DND-41 (cell line): ENCODE data around the gene RIPK4.

Source experiments
- ATAC-seq: fragments of 200-7000 bp; cut with Tn5 transposase; 3 replicates; pipeline ENCODE4 v1.9.1; 2021; ENCODE audit warnings: low read depth; ENCODE audit not compliant: insufficient read depth
- DNase-seq: peaks from one replicate; pipeline ENCODE4 v3.0.0-alpha.2; 2020
- H2AFZ ChIP-seq: 2 replicates; pipeline ENCODE4 v1.6.0; 2012; ENCODE audit warnings: low read depth, low read length
- H3K27ac ChIP-seq: 2 replicates; pipeline ENCODE4 v1.5.1; 2012; ENCODE audit warnings: low read length, inconsistent platforms
- H3K27me3 ChIP-seq: fragments of 200-600 bp; sonication (generic); 2 replicates; pipeline ENCODE4 v1.6.0; 2012; ENCODE audit warnings: low read length, mild to moderate bottlenecking, inconsistent platforms; ENCODE audit not compliant: insufficient read depth, poor library complexity
- H3K36me3 ChIP-seq: 2 replicates; pipeline ENCODE4 v1.5.1; 2012; ENCODE audit warnings: low read length, inconsistent platforms; ENCODE audit not compliant: insufficient read depth
- H3K4me1 ChIP-seq: 2 replicates; pipeline ENCODE4 v1.5.1; 2012; ENCODE audit warnings: mild to moderate bottlenecking, low read length; ENCODE audit not compliant: insufficient read depth
- H3K4me2 ChIP-seq: 2 replicates; pipeline ENCODE4 v1.6.0; 2012; ENCODE audit warnings: mild to moderate bottlenecking, moderate library complexity, low read length, inconsistent platforms; ENCODE audit not compliant: insufficient read depth
- H3K4me3 ChIP-seq, 2 experiments: fragments of 200-600 bp in 1 of 2; shearing (Covaris generic) in 1 of 2; 2 replicates each; pipeline ENCODE4 v1.5.1; 2012 to 2016; ENCODE audit warnings: inconsistent platforms in 2 of 2, low read length in 2 of 2, mild to moderate bottlenecking in 2 of 2, low read depth in 1 of 2, moderate library complexity in 1 of 2
- H3K79me2 ChIP-seq: 2 replicates; pipeline ENCODE4 v1.6.0; 2012; ENCODE audit warnings: low read length, inconsistent platforms; ENCODE audit not compliant: insufficient read depth
- H3K9ac ChIP-seq: 2 replicates; pipeline ENCODE4 v1.6.0; 2012; ENCODE audit warnings: low read depth, mild to moderate bottlenecking, inconsistent platforms, low read length, moderate library complexity
- H3K9me3 ChIP-seq: 2 replicates; pipeline ENCODE4 v1.5.1; 2012; ENCODE audit warnings: low read length, moderate library complexity, mild to moderate bottlenecking, inconsistent platforms; ENCODE audit not compliant: insufficient read depth, severe bottlenecking
- H4K20me1 ChIP-seq: 2 replicates; pipeline ENCODE4 v1.6.0; 2012; ENCODE audit warnings: low read length; ENCODE audit not compliant: insufficient read depth
- CTCF ChIP-seq: IDR thresholded peaks from 2 replicates; pipeline ENCODE4 v1.5.1; 2012; ENCODE audit warnings: borderline replicate concordance, low read length, moderate library complexity, mild to moderate bottlenecking; ENCODE audit not compliant: poor library complexity, severe bottlenecking; ENCODE audit errors: extremely low read depth
- EZH2 ChIP-seq: IDR thresholded peaks from 3 replicates; pipeline ENCODE4 v1.6.1; 2012; ENCODE audit warnings: borderline replicate concordance, low read depth, mild to moderate bottlenecking, moderate library complexity, low read length, inconsistent platforms; ENCODE audit not compliant: severe bottlenecking

Gene RIPK4

GRCh38 chr21:41742073-41742875 lies 24.6 kb downstream of the RIPK4 start:
- H4K20me1 ChIP-seq: no peaks in the 10 kb centered on the region
- DNase-seq (no peak), ATAC-seq (no peak)
- no peak overlapping the region for H3K9ac ChIP-seq
- H3K27ac ChIP-seq: no peak overlapping the region
- no peaks in the 10 kb centered on the region for H3K79me2 ChIP-seq
- no peak overlapping the region for H2AFZ ChIP-seq
- TF ChIP-seq EZH2 (no peak), CTCF (no peak)
- no peaks in the 10 kb centered on the region for H3K27me3 ChIP-seq
- H3K4me2 ChIP-seq: no peak overlapping the region
- peaks cover 32% of the 10 kb centered on the region for H3K36me3 ChIP-seq
- H3K4me3 ChIP-seq: no peak overlapping the region
- peaks cover 9% of the 10 kb centered on the region for H3K9me3 ChIP-seq
- H3K4me1 ChIP-seq: no peaks in the 10 kb centered on the region

GRCh38 chr21:41741253-41742072 lies 25.4 kb downstream of the RIPK4 start:
- Histone ChIP-seq H3K4me1 (no peaks in the 10 kb centered on the region), H3K4me2 (no peak overlapping the region), H2AFZ (no peak overlapping the region), H3K36me3 (peaks cover 32% of the 10 kb centered on the region), H3K4me3 (no peak overlapping the region), H3K9me3 (peaks cover 10% of the 10 kb centered on the region), H4K20me1 (no peaks in the 10 kb centered on the region), H3K27ac (no peak overlapping the region), H3K79me2 (no peaks in the 10 kb centered on the region), H3K27me3 (no peaks in the 10 kb centered on the region), H3K9ac (no peak overlapping the region)
- ATAC-seq (no peak), DNase-seq (no peak)
- no peak for TF ChIP-seq CTCF
- TF ChIP-seq EZH2: no peak

- H3K9me3 ChIP-seq: peaks cover 10% of the 10 kb centered on the region
- H3K4me3 ChIP-seq: no peak overlapping the region
- ATAC-seq: no peak
- H3K27ac ChIP-seq: no peak overlapping the region
- H3K79me2 ChIP-seq: no peaks in the 10 kb centered on the region
- no peak overlapping the region for H3K4me2 ChIP-seq
- DNase-seq: no peak
- H2AFZ ChIP-seq: no peak overlapping the region
- no peak for TF ChIP-seq CTCF
- no peak for TF ChIP-seq EZH2
- H3K4me1 ChIP-seq: no peaks in the 10 kb centered on the region
- H3K27me3 ChIP-seq: no peaks in the 10 kb centered on the region
- no peak overlapping the region for H3K9ac ChIP-seq
- no peaks in the 10 kb centered on the region for H4K20me1 ChIP-seq
- peaks cover 32% of the 10 kb centered on the region for H3K36me3 ChIP-seq
These were observed 26.1 kb downstream of the RIPK4 start for GRCh38 chr21:41740604-41741252.
